Measurements from ENCODE around the gene LCK. TPM values are rescaled to one million over a fixed set of nuclear protein-coding genes. Genes with fewer than 3 reads are reported as not detected.

Gene LCK
- total RNA-seq, 1 experiment from 2014 or later, result not detected

GRCh38 chr1:32242341-32242851 is 8.7 kb upstream of the LCK start:
- H3K4me3 Mint-ChIP-seq (ENCODE audit: unreplicated experiment), result no peak overlapping the region
- no peaks in the 10 kb centered on the region for H3K36me3 Mint-ChIP-seq (ENCODE audit: insufficient read depth, unreplicated experiment)
- no peak for TF ChIP-seq CTCF (IDR thresholded peaks at IDR 0.05; ENCODE audit: unreplicated experiment)
- H3K9me3 Mint-ChIP-seq (ENCODE audit: unreplicated experiment), result no peaks in the 10 kb centered on the region
- ChIA-PET CTCF (interaction anchor here (0.5 to 0.6 kb wide), 3 partner anchors 27 to 109 kb away, joined by 3 to 9 read pairs (median 4); no protein-coding TSS in a partner anchor), POLR2A (interaction anchor here (0.6 kb wide), 2 partner anchors 36 to 52 kb away, joined by 3 read pairs; no protein-coding TSS in a partner anchor)
- no peaks in the 10 kb centered on the region for H3K27me3 Mint-ChIP-seq (ENCODE audit: insufficient read depth, unreplicated experiment)
- no peak overlapping the region for H3K27ac Mint-ChIP-seq (ENCODE audit: low read depth, unreplicated experiment)
- DNase-seq (ENCODE audit: unreplicated experiment), result no peak
- no TSS peak for BruUV-seq (replicated peaks)
- intact Hi-C loops (cut with micrococcal nuclease), result no loop called here
- peaks cover 9% of the 10 kb centered on the region for H3K4me1 Mint-ChIP-seq (ENCODE audit: insufficient read depth, unreplicated experiment)

GRCh38 chr1:32246888-32247273 is 4.2 kb upstream of the LCK start, which contains the start of gene FAM167B:
TSS of gene FAM167B (plus strand) at chr1:32247222. CDS start at chr1:32247422, 200 bp downstream.
- no peak within 1 kb of the TSS for H3K27ac Mint-ChIP-seq (ENCODE audit: low read depth, unreplicated experiment)
- POLR2A ChIA-PET, result no interaction called here
- no peak within 1 kb of the TSS for H3K4me3 Mint-ChIP-seq (ENCODE audit: unreplicated experiment)
- DNase-seq (ENCODE audit: unreplicated experiment), result peak; percentile 45
- TF ChIP-seq CTCF (IDR thresholded peaks at IDR 0.05; ENCODE audit: unreplicated experiment), result no peak
- CTCF ChIA-PET, result interaction anchor here (0.7 to 2.1 kb wide), 2 partner anchors 31 to 77 kb away, joined by 3 to 9 read pairs; no protein-coding TSS in a partner anchor
- H3K4me1 Mint-ChIP-seq (ENCODE audit: insufficient read depth, unreplicated experiment), result peaks cover 7% of the 10 kb centered on the region
- no peaks in the 10 kb centered on the region for H3K9me3 Mint-ChIP-seq (ENCODE audit: unreplicated experiment)
- H3K27me3 Mint-ChIP-seq (ENCODE audit: insufficient read depth, unreplicated experiment), result no peaks in the 10 kb centered on the region
- BruUV-seq (replicated peaks), result no TSS peak
- H3K36me3 Mint-ChIP-seq (ENCODE audit: insufficient read depth, unreplicated experiment), result no peaks in the 10 kb centered on the region
- intact Hi-C loops (cut with micrococcal nuclease), result no loop called here

GRCh38 chr1:32247452-32247851 is 3.6 kb upstream of the LCK start:
- H3K27ac Mint-ChIP-seq (ENCODE audit: low read depth, unreplicated experiment), result no peak overlapping the region
- H3K4me1 Mint-ChIP-seq (ENCODE audit: insufficient read depth, unreplicated experiment), result peaks cover 7% of the 10 kb centered on the region
- no peak overlapping the region for H3K4me3 Mint-ChIP-seq (ENCODE audit: unreplicated experiment)
- no peaks in the 10 kb centered on the region for H3K36me3 Mint-ChIP-seq (ENCODE audit: insufficient read depth, unreplicated experiment)
- no peaks in the 10 kb centered on the region for H3K27me3 Mint-ChIP-seq (ENCODE audit: insufficient read depth, unreplicated experiment)
- no peak for TF ChIP-seq CTCF (IDR thresholded peaks at IDR 0.05; ENCODE audit: unreplicated experiment)
- CTCF ChIA-PET, result interaction anchor here (0.6 to 1.0 kb wide), 4 partner anchors 12 to 848 kb away, joined by 3 to 4 read pairs (median 4); no protein-coding TSS in a partner anchor
- H3K9me3 Mint-ChIP-seq (ENCODE audit: unreplicated experiment), result no peaks in the 10 kb centered on the region
- intact Hi-C loops (cut with micrococcal nuclease), result no loop called here
- no peak for DNase-seq (ENCODE audit: unreplicated experiment)
- BruUV-seq (replicated peaks), result no TSS peak
- POLR2A ChIA-PET, result no interaction called here

GRCh38 chr1:32247983-32248889 is 2.8 kb upstream of the LCK start:
- POLR2A ChIA-PET, result interaction anchor here (0.7 kb wide), 1 partner anchor 46 kb away, joined by 4 read pairs; no protein-coding TSS in a partner anchor
- Mint-ChIP-seq H3K9me3 (ENCODE audit: unreplicated experiment) (no peaks in the 10 kb centered on the region), H3K4me1 (ENCODE audit: insufficient read depth, unreplicated experiment) (peaks cover 7% of the 10 kb centered on the region), H3K4me3 (ENCODE audit: unreplicated experiment) (no peak overlapping the region), H3K27ac (ENCODE audit: low read depth, unreplicated experiment) (no peak overlapping the region), H3K27me3 (ENCODE audit: insufficient read depth, unreplicated experiment) (no peaks in the 10 kb centered on the region), H3K36me3 (ENCODE audit: insufficient read depth, unreplicated experiment) (no peaks in the 10 kb centered on the region)
- intact Hi-C loops (cut with micrococcal nuclease), result no loop called here
- peak; percentile 69 for DNase-seq (ENCODE audit: unreplicated experiment)
- CTCF ChIA-PET, result interaction anchor here (0.7 to 2.6 kb wide), 8 partner anchors 10 to 62 kb away, joined by 3 to 14 read pairs (median 4); no protein-coding TSS in a partner anchor
- peak; percentile 77 for TF ChIP-seq CTCF (IDR thresholded peaks at IDR 0.05; ENCODE audit: unreplicated experiment)
- no TSS peak for BruUV-seq (replicated peaks)
